GM12878 (cell line): Measurements from ENCODE around the gene PDE6A. TPM values are rescaled to one million over a fixed set of nuclear protein-coding genes. Genes with fewer than 3 reads are reported as not detected.

Experiments used
- ATAC-seq: fragments of 200-7000 bp; cut with Tn5 transposase; 3 replicates; pipeline ENCODE4 v1.9.1; 2020; ENCODE audit warnings: mild to moderate bottlenecking, moderate library complexity
- BruUV-seq: library from RNA; stranded (reverse); fragments of 400-500 nt; replicated peaks from 2 replicates; lab custom pipeline; 2021; lab: Mats Ljungman, UMichigan
- CTCF ChIA-PET: fragments of 300-600 bp; sonication (Branson Sonifier 250); formaldehyde crosslinking; extraction: SDS; loops from one replicate; lab custom pipeline; 2021; ENCODE audit warnings: inconsistent platforms; lab: Yijun Ruan, JAX
- POLR2A ChIA-PET: fragments of 350-600 bp; formaldehyde crosslinking; extraction: SDS; loops from one replicate; lab custom pipeline; 2021; ENCODE audit warnings: inconsistent platforms; lab: Charles Lee
- RAD21 ChIA-PET: fragments of 300-600 bp; sonication (Branson Sonifier 250); formaldehyde crosslinking; loops from one replicate; lab custom pipeline; 2023; ENCODE audit warnings: antibody characterized with exemption; ENCODE audit not compliant: unreplicated experiment; lab: Charles Lee
- SMC1A ChIA-PET: fragments of 300-600 bp; sonication (Branson Sonifier 250); formaldehyde crosslinking; loops from one replicate; lab custom pipeline; 2023; ENCODE audit not compliant: unreplicated experiment, uncharacterized antibody; lab: Charles Lee
- DNase-seq: peaks from one replicate; pipeline ENCODE4 v3.0.0-alpha.2; 2011; ENCODE audit warnings: low read depth, low spot score
- FAIRE-seq: peaks from 3 replicates; lab custom pipeline; 2011; peaks lifted over from hg19 to GRCh38; lab: Jason Lieb, UNC
- H2AFZ ChIP-seq: 2 replicates; pipeline ENCODE4 v1.6.0; 2011; ENCODE audit warnings: low read depth, low read length, control low read depth; ENCODE audit not compliant: control insufficient read depth
- H3K27ac ChIP-seq: 2 replicates; pipeline ENCODE4 v1.5.1; 2011; ENCODE audit warnings: control low read depth; ENCODE audit not compliant: control insufficient read depth, insufficient read depth
- H3K27me3 ChIP-seq, 2 experiments: replicated peaks in 1 of 2; 2 replicates each; pipeline versions ENCODE4 v1.6.0 to v1.6.1; 2011; ENCODE audit warnings: low read length in 1 of 2; ENCODE audit not compliant: control insufficient read depth in 2 of 2, insufficient read depth in 2 of 2
- H3K36me3 ChIP-seq, 2 experiments: 2 replicates each; pipeline ENCODE4 v1.5.1; 2011; ENCODE audit warnings: low read length in 1 of 2; ENCODE audit not compliant: control insufficient read depth in 2 of 2, insufficient read depth in 2 of 2
- H3K4me1 ChIP-seq: 2 replicates; pipeline ENCODE4 v1.6.1; 2011; ENCODE audit warnings: mild to moderate bottlenecking, low read length, moderate library complexity, mixed read lengths; ENCODE audit not compliant: control insufficient read depth, insufficient read depth
- H3K4me2 ChIP-seq: 2 replicates; pipeline ENCODE4 v1.6.0; 2011; ENCODE audit warnings: control low read depth; ENCODE audit not compliant: control insufficient read depth, insufficient read depth
- H3K4me3 ChIP-seq: fragments of 200-600 bp; sonication (generic); 2 replicates; pipeline ENCODE4 v1.5.1; 2016
- H3K79me2 ChIP-seq: 2 replicates; pipeline ENCODE4 v1.6.0; 2011; ENCODE audit warnings: low read length; ENCODE audit not compliant: control insufficient read depth, insufficient read depth
- H3K9ac ChIP-seq: 2 replicates; pipeline ENCODE4 v1.8.0; 2011; ENCODE audit warnings: low read length, control low read depth, mixed read lengths; ENCODE audit not compliant: control insufficient read depth, insufficient read depth
- H3K9me3 ChIP-seq: replicated peaks from 3 replicates; pipeline ENCODE4 v1.5.1; 2011; ENCODE audit warnings: mild to moderate bottlenecking, low read length; ENCODE audit not compliant: control insufficient read depth, insufficient read depth
- H4K20me1 ChIP-seq: 2 replicates; pipeline ENCODE4 v1.6.0; 2011; ENCODE audit not compliant: control insufficient read depth, insufficient read depth
- JUND ChIP-seq: IDR thresholded peaks from 2 replicates; pipeline ENCODE4 v1.6.1; 2012; ENCODE audit warnings: low read depth, mild to moderate bottlenecking, low read length, improper control_type of control experiment, moderate library complexity
- WGBS: methylation state at CpG from one replicate; pipeline ENCODE4 v1.1.6; 2016; ENCODE audit warnings: low lambda C conversion rate; ENCODE audit not compliant: insufficient replicate concordance, insufficient coverage; ENCODE audit errors: missing lambda C conversion rate; 5-methylcytosine and 5-hydroxymethylcytosine counted together
- in situ Hi-C: fragments of 300-500 bp; cut with MboI; formaldehyde crosslinking; loops from 9 replicates; pipeline ENCODE4 v1.14.3; 2018; ENCODE audit warnings: mixed read lengths
- intact Hi-C: fragments of 100-400 bp; cut with micrococcal nuclease; formaldehyde crosslinking; loops from one replicate; pipeline ENCODE4 v1.14.2; 2022; ENCODE audit not compliant: unreplicated experiment
- polyA plus RNA-seq, 11 experiments: library from polyadenylated mRNA; depleted of rRNA in 4 of 11; unstranded in 6 of 11; stranded (reverse) in 5 of 11; fragments of >200 nt; fragmentation: Nextera tagmentation in 4 of 11; fragmentation: Illumina TruSeq in 1 of 11; extraction: Ambion mirVana in 4 of 11; extraction: Trizol in 1 of 11; gene quantifications; 1 replicate in 1 of 11; 2 replicates in 10 of 11; pipeline versions ENCODE4 v1.2.1 to v1.2.3, GENCODE V29; 2011 to 2016; ENCODE audit warnings: inconsistent platforms in 2 of 11, missing spikeins in 2 of 11, low read depth in 1 of 11
- total RNA-seq, 4 experiments: library from RNA; depleted of rRNA in 3 of 4; stranded (reverse); fragments of >200 nt in 3 of 4; fragmentation: Illumina TruSeq in 1 of 4; extraction: Trizol in 1 of 4; gene quantifications; 2 replicates each; pipeline versions ENCODE4 v1.2.1 to v1.2.3, GENCODE V29; 2013 to 2021
- TF ChIP-seq, protein P1 (sequence below): fragments of 450-650 bp; IDR thresholded peaks from 2 replicates; pipeline ENCODE4 v1.6.1; 2017; ENCODE audit warnings: mild to moderate bottlenecking, moderate library complexity

PDE6A gene
- total and polyA plus RNA-seq, 10 of the 15 experiments (the other 5 are each of a cell fraction or from before 2014, with no cell fraction given) = 0.05 to 0.26 TPM; not detected in 8

DNA sequence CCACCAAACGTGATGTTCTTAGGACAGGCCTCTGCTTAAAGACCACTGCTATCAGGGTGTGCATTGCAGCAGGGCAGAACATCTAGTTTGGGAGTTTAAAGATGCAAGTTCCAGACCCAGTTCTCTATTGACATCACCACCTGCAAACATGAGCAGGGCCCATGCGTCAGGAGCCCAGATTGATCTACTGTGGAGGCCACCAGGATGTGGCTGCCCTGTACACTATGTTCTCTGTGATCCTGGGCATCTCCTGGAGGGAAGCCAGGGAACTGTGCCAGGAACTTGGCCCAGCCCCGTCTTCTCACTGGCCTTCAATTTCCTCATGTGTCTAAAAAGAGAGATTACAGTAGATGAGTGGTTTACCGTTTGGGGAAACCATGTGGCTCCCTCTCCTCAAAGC, 87.1 kb downstream of the PDE6A start:
- ATAC-seq (no peak), FAIRE-seq (no peak), DNase-seq (no peak)
- Histone ChIP-seq H3K4me3 (no peak overlapping the region), H3K9ac (no peak overlapping the region), H3K4me2 (no peak overlapping the region), H3K9me3 (no peaks in the 10 kb centered on the region), H3K27me3 (no peaks in the 10 kb centered on the region), H3K27ac (no peak overlapping the region), H3K79me2 (no peaks in the 10 kb centered on the region), H3K36me3 (peaks cover 0 to 6% of the 10 kb centered on the region in 2 experiments; a peak in 2 of 4 replicates), H2AFZ (no peak overlapping the region), H3K4me1 (peaks cover 9% of the 10 kb centered on the region), H4K20me1 (no peaks in the 10 kb centered on the region)
- no peak for TF ChIP-seq JUND
- TF ChIP-seq, protein P1, sequence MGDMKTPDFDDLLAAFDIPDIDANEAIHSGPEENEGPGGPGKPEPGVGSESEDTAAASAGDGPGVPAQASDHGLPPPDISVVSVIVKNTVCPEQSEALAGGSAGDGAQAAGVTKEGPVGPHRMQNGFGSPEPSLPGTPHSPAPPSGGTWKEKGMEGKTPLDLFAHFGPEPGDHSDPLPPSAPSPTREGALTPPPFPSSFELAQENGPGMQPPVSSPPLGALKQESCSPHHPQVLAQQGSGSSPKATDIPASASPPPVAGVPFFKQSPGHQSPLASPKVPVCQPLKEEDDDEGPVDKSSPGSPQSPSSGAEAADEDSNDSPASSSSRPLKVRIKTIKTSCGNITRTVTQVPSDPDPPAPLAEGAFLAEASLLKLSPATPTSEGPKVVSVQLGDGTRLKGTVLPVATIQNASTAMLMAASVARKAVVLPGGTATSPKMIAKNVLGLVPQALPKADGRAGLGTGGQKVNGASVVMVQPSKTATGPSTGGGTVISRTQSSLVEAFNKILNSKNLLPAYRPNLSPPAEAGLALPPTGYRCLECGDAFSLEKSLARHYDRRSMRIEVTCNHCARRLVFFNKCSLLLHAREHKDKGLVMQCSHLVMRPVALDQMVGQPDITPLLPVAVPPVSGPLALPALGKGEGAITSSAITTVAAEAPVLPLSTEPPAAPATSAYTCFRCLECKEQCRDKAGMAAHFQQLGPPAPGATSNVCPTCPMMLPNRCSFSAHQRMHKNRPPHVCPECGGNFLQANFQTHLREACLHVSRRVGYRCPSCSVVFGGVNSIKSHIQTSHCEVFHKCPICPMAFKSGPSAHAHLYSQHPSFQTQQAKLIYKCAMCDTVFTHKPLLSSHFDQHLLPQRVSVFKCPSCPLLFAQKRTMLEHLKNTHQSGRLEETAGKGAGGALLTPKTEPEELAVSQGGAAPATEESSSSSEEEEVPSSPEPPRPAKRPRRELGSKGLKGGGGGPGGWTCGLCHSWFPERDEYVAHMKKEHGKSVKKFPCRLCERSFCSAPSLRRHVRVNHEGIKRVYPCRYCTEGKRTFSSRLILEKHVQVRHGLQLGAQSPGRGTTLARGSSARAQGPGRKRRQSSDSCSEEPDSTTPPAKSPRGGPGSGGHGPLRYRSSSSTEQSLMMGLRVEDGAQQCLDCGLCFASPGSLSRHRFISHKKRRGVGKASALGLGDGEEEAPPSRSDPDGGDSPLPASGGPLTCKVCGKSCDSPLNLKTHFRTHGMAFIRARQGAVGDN = no peak
- RAD21 ChIA-PET = interaction anchor here (0.6 to 1.1 kb wide), 2 partner anchors 26 to 77 kb away, joined by 3 to 5 read pairs; no protein-coding TSS in a partner anchor
- SMC1A ChIA-PET = interaction anchor here (1.4 to 6.7 kb wide), 2 partner anchors 21 to 221 kb away, joined by 4 to 81 read pairs; no protein-coding TSS in a partner anchor
- POLR2A ChIA-PET = interaction anchor here (0.6 kb wide), 1 partner anchor 14 kb away, joined by 3 read pairs; no protein-coding TSS in a partner anchor
- 75% methylated on average over 4 of the region's 4 CpGs for WGBS
- intact Hi-C loops = no loop called here
- in situ Hi-C loops = no loop called here
- CTCF ChIA-PET = interaction anchor here (1.0 to 23.0 kb wide), 4 partner anchors 24 to 219 kb away, joined by 5 to 462 read pairs (median 102); no protein-coding TSS in a partner anchor
- BruUV-seq = no TSS peak
